GM12801 (cell line): ENCODE data around the gene GNL2.

Experiments
- CTCF ChIP-seq: IDR thresholded peaks from one replicate; pipeline ENCODE4 v1.5.1; 2011; ENCODE audit warnings: control low read depth; ENCODE audit not compliant: insufficient read length; ENCODE audit errors: extremely low read depth

GNL2 gene

GRCh38 chr1:37621326-37621870 is 25.7 kb upstream of the GNL2 start:
- no peak for TF ChIP-seq CTCF

- TF ChIP-seq CTCF = no peak
Observed at GRCh38 chr1:37620707-37621106, 25.0 kb upstream of the GNL2 start.

GRCh38 chr1:37616330-37616729 is 20.6 kb upstream of the GNL2 start:
- no peak for TF ChIP-seq CTCF

- TF ChIP-seq CTCF = no peak
Observed at GRCh38 chr1:37614105-37614504, 18.4 kb upstream of the GNL2 start.

- no peak for TF ChIP-seq CTCF
Observed at GRCh38 chr1:37612186-37612585, 16.4 kb upstream of the GNL2 start.

GRCh38 chr1:37609994-37610393 is 14.3 kb upstream of the GNL2 start:
- TF ChIP-seq CTCF = no peak

- no peak for TF ChIP-seq CTCF
Observed at GRCh38 chr1:37609002-37609401, 13.3 kb upstream of the GNL2 start.
